GM19351 (cell line): ENCODE data around the gene SYNGR2.
A peak's percentile ranks its signal among the peaks of the same experiment; 100 is the strongest.

Experiments
- ATAC-seq: cut with Tn5 transposase; IDR thresholded peaks from one replicate; pipeline ENCODE4 v1.9.1; 2021; ENCODE audit warnings: mild to moderate bottlenecking, moderate library complexity; ENCODE audit not compliant: unreplicated experiment

Gene SYNGR2

GRCh38 chr17:78142119-78142861 lies 26.1 kb upstream of the SYNGR2 start:
- no peak for ATAC-seq

GRCh38 chr17:78143214-78144146 lies 24.9 kb upstream of the SYNGR2 start:
- ATAC-seq, result no peak

GRCh38 chr17:78144147-78144719 lies 24.1 kb upstream of the SYNGR2 start:
- ATAC-seq, result no peak

GRCh38 chr17:78144736-78145641 lies 23.4 kb upstream of the SYNGR2 start:
- no peak for ATAC-seq

GRCh38 chr17:78146471-78146869 lies 21.9 kb upstream of the SYNGR2 start:
- no peak for ATAC-seq

GRCh38 chr17:78146881-78147280 lies 21.5 kb upstream of the SYNGR2 start:
- ATAC-seq, result no peak

- peak; percentile 50 for ATAC-seq
Observed at GRCh38 chr17:78147315-78147998, 20.9 kb upstream of the SYNGR2 start.

- no peak for ATAC-seq
Observed at GRCh38 chr17:78148286-78149016, 19.9 kb upstream of the SYNGR2 start.

GRCh38 chr17:78151514-78152008 lies 16.8 kb upstream of the SYNGR2 start:
- no peak for ATAC-seq

GRCh38 chr17:78154903-78155811 lies 13.2 kb upstream of the SYNGR2 start:
- ATAC-seq, result peak; percentile 55

- no peak for ATAC-seq
Observed at GRCh38 chr17:78159575-78160158, 8.7 kb upstream of the SYNGR2 start.

- no peak for ATAC-seq
Observed at GRCh38 chr17:78163881-78164747, 4.3 kb upstream of the SYNGR2 start.

GRCh38 chr17:78164748-78165607 lies 3.4 kb upstream of the SYNGR2 start:
- no peak for ATAC-seq

- no peak for ATAC-seq
Observed at GRCh38 chr17:78166416-78166815, 2.0 kb upstream of the SYNGR2 start.

GRCh38 chr17:78168903-78169793 lies 767 bp downstream of the SYNGR2 start:
- peak; percentile 22 for ATAC-seq
